Head of caudate nucleus (tissue), 42 donors: ENCODE results near the gene ZNF512.
"Not testable (repeated sequence)": the region's sequence is repeated elsewhere in the genome, so short reads cannot be mapped to it uniquely, and the experiment has no call there.

Experiments
- DNase-seq, 42 donors: peaks; one replicate each; pipeline versions ENCODE4 v3.0.0 to v3.0.0-alpha.2; 2020 to 2021; ENCODE audit warnings: mixed read lengths in 7 of 42
- intact Hi-C: fragments of 100-400 bp; cut with DNase I; formaldehyde crosslinking; loops from one replicate; pipeline ENCODE4 v1.15.0; 2022

ZNF512 gene

DNA sequence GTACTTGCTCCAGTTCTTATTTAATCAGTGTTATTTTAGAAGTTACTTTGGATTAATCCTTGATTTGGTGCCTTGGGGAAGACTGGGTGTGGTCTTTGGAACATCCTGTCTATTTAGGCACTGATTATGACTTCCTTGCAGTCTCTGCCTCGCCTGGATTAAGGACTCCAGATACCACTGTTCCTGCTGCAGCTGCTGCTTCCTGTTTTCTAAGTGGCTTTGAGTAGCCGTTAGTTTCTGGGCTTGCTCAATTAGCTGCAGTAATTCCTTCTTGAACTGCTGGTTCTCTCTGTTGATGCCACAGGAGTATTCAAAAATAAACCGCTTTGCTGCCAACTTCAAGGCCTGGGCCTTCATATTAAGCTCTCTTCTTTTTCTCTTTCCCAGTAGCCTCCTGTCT, 44.1 kb downstream of the ZNF512 start:
- peak in 1 of 42 donors; percentile 4 for DNase-seq
- intact Hi-C loops: loop anchor here (5.0 kb wide), 1 partner anchor 45 kb away; the partner anchor contains the start of gene ZNF512

DNA sequence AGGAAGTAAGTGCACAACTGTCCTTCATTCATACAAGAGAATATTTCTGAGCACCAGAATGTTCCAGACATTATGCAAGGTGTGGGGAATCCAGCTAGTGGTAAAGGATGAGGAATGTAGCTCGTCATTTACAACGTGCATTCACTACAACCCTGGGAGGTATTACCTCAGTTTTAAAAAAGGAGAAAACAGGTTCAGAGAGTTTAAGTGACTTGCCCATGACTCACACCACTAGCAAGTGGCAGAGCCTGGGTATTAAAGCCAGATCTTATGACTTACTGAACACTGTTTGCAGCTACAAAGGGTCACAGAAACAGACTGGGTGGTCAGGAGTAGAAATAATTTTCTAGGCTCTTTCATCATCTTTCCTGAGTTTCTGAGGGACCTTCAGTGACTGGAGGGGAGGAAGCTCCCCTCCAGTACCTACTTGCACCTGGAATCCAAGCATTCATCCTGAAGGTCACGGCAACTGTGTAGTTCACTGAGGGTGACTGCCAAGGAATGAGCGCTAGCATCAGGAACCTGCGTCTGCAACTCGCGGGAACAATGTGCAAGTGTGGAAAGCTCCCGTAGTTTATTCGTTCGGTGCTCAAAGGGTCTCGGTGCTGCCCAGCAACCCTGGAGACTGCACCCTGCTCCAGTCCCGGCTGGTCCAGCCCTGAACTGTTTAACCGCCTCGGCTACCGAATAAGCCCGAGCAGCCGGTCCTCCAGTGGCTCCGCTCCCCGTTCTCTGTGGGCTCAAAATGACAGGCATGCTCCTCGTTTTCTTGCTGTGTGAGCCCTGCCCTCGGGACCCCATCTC, 45.3 kb downstream of the ZNF512 start:
- intact Hi-C loops: loop anchor here (5.0 kb wide), 1 partner anchor 46 kb away; the partner anchor contains the start of gene ZNF512
- DNase-seq: peak in 15 of 42 donors; percentile 4 to 46 (median 17)

DNA sequence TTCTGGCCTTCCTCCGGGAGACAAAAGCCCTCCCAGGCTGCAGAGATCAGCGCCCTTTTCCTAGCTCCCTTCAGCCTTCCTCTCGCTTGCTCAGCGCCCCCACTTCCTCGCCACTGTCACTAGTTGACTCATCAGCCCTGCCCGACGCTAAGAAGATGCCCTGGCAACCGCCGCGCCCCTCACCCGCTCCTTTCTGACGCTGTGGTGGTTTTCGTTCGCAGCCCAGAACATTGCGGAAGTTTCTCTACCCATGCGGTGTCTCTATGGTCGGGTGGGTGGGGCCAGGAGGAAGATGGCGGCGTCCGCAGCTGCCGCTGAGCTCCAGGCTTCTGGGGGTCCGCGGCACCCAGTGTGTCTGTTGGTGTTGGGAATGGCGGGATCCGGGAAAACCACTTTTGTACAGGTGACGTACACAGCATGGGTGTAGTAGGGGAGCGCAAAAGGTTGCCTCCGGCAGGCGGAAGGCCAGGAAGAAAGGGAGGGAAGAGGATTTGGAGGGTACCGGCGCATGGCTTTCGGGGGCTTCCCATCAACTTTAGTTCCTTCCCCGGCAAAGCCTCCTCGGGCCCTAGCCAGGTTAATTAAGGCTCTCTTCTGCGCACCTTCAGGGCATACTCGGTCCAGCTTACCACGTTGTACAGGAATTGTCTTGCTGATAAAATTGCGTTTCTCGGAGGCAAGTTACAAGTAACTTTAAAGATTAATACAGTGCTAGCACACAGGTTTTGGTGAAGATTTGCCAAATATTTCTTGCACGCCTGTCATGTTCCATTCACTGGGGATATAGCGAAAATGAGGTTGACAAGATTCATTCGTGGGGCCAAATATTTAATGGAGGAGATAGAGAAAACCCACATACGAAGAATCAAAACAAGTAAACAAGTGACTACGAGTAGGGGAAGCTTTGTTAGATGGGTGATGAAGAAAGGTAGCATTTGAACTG, 46.2 kb downstream of the ZNF512 start, which contains the start of the genes CCDC121 and GPN1:
CCDC121 (minus strand) TSS at position 246 of the 943 bp plus-strand sequence. CDS start 1,213 bp downstream, outside the sequence.
GPN1 (plus strand) TSS at position 284 of the 943 bp plus-strand sequence; CDS start at position 293, 9 bp downstream.
- intact Hi-C loops: loop anchor here (5.0 kb wide), 1 partner anchor 47 kb away; the partner anchor contains the start of gene ZNF512
- DNase-seq: peak; percentile 86 to 98 (median 94)

DNA sequence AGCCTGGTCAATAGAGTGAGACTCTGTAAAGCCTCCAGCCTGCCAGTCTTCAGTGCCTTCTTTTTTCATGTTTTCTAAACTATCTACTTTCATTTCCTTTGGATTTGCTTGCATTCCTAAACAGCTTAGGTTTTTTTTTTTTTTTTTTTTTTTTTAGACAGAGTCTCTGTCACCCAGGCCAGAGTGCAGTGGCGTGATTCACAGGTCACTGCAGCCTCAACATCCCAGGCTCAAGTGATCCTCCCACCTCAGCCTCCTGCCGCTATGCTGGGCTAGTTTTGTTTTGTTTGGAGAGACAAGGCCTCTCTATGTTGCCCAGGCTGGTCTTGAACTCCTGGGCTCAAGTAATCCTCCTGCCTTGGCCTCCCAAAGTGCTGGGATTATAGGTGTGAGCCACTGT, 47.4 kb downstream of the ZNF512 start:
- DNase-seq, intact Hi-C loops: not testable (repeated sequence)

DNA sequence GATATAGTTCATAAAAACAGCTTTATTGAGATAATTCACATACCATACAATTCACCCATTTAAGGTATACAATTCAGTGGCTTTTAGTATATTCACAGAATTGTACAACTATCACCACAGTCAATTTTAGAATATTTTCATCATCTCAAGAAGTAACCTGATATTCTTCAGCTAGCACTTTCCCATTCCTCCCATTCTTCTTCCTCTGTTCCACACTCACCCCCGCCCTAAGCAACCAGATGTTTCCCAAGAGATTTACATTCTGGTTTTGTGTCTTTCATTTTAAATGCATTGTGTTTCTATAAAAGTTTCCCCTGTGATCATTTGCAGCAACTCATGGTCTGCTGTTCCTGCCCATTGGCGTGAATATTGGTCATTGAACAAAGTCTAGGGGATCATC, 51.4 kb downstream of the ZNF512 start:
- no peak for DNase-seq
- intact Hi-C loops: no loop called here

DNA sequence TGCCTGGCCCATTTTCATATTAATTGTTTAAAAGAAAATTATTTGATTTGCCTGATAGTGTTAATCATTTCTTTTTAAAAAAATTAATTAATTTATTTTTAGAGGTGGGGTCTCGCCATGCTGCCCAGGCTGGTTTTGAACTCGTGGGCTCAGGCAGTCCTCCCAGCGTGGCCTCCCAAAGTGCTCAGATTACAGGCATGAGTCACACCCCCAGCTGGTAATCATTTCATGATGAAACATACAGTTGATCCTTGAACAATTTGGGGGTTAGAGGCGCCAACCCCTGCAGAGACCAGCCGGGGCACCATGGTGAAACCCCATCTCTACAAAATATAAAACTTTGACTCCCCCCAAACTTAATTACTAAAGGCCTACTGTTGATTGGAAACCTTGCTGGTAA, 53.9 kb downstream of the ZNF512 start:
- no peak for DNase-seq
- intact Hi-C loops: no loop called here

DNA sequence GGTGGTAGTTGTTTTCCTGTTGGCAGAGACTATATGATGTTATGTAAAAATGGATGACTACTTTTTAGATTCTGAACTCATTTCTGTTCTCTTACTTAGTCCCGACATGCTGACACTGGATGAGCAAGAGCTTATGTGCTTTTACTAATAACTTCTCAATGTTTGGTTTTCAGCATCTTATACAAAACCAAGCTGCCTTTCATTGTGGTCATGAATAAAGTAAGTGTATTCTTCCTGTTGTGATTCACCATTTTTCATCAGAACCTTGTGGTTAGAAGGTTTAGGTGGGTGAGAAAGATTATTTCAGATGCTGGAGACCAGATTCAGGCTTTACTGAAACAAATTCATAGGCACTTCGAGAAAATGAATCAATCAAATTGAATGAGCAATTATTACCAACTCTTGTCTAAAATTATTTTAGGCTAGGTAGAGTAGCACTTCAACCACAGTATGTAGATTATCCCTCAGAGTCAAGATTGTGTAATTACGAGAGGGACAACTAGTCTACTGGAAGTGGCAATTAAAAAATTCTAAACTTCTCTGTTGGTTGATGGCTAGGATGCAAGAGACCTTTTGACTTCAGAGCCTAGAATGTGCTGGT, 55.3 kb downstream of the ZNF512 start:
- intact Hi-C loops: no loop called here
- no peak for DNase-seq

DNA sequence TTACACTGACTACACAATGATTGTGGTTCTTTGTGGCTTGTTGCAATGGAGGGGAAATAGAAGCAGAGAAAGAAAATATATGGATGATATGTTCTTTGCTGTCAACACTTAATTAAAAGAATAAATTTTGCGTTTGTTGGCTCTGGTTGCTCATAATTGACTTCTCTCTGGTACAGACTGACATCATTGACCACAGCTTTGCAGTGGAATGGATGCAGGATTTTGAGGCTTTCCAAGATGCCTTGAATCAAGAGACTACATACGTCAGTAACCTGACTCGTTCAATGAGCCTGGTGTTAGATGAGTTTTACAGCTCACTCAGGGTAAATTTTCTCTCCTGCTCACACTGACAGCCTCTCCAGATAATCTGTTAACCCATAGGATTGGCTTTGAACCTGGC, 55.9 kb downstream of the ZNF512 start:
- intact Hi-C loops: no loop called here

DNA sequence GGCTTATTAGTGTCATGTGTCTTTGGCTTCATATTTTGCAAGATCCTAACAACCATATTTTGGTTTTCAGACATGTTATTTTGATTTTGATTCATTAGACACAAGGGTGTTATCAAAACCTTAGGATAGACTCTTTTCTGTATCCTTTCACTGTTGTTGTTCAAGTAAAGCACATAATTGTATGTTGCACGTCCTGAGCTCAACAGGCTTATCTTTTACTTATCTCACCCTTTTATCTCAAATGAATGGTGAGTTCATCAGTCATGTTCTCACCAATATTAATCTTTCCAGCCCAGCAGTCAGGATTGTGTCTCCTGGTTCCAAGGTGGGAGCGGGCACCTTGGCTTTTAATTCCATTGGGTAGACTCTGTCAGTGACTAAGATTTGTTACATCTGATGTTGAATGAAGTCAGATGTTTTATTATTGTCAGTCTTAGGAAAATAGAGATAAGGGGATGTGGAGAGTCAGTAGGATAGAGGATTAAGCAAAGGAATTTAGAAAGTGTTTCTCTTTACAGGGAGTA, 57.9 kb downstream of the ZNF512 start:
- DNase-seq: no peak
- intact Hi-C loops: no loop called here

More for the DNA sequence above, 55.9 kb downstream of the ZNF512 start:
- DNase-seq: no peak

DNA sequence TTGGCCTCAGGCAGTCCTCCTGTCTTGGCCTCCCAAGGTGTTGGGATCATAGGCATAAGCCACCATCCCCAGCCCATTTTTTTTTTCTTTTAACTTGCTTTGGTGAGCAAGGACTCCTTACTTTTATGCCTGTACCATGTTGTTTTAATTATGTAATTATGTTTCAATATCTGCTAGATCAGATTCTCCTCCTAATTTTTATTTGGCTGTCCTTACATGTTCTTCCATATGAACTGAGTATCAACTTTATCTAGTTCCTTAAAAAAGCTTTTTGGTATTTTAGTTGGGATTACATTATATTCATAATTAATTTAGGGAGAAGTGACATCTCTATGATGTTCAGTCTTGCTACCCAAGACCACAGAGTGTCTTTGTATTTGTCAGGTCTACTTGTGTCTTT, 62.4 kb downstream of the ZNF512 start:
- intact Hi-C loops: no loop called here
- DNase-seq: no peak

DNA sequence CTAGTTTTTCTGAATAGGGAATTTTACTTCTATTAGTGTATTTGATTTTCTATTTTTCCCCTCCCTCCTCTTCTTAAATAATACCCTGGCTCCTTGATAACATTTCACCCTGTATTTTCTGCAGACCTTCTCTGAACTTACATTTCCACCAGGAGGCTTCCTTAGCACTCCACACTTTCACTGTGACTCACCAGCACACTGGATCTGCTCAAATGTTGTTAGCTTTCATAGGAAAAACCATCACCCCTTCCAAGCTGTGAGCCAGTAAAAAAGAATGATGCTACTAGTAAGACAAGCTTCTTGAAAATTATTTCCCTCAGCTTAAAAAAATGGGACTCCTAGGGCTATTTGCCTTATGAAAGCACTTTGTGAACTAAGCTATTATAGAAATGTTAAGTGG, 64.4 kb downstream of the ZNF512 start:
- no peak for DNase-seq
- intact Hi-C loops: no loop called here

DNA sequence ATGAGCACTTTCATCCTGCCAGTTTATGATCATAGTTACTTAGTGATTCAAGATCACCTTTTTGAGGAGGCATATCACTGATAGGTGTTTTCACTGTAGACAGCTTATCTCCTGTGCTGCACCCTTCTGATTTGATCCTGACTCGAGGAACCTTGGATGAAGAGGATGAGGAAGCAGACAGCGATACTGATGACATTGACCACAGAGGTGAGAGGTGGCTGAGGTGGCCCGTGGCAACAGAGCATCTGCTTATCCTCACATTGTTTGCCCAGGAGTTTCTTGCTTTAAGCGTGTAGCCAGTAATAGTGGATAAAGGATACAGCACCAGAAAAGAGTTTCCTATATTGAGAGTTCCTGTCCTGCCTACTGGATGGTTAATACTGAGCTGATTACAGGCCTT, 64.9 kb downstream of the ZNF512 start:
- intact Hi-C loops: no loop called here
- DNase-seq: no peak

DNA sequence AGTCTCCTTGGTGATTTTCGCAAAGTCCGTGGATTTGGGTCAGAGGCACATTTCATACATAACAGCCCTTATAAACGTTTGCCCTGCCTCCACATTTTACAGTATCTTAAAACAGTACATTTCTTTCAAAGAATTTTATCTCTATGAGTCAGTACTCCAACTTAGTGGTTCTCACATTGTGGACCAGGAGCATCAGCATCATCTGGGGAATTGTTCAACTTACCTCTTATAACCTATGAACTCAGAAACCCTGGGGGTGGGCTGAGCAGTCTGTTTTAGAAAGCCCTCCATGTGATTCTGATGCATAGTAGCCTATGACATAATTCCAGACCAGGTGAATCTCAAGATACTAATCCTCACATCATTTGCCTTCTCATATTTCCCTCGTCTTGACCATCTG, 68.2 kb downstream of the ZNF512 start:
- intact Hi-C loops: no loop called here

DNA sequence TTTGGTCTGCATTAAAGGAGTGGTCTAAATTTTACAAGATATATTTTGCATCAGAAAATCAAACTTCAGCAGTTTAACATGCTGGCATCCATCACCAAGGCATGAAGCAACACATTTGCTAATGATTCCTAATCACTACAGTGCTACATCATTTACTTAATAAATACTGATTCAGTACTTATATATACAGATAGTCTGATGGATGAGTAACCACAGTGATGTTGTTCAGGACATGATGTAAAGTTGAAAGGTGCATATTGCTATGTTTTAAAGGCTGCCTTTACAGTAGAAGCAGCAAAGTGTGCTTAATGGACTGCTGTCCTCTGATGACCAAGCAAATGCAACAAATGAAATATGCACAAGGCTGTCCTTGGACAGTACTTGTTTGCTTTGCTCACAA, 69.5 kb downstream of the ZNF512 start:
- intact Hi-C loops: no loop called here
- DNase-seq: no peak

More for the DNA sequence above, 68.2 kb downstream of the ZNF512 start:
- no peak for DNase-seq

DNA sequence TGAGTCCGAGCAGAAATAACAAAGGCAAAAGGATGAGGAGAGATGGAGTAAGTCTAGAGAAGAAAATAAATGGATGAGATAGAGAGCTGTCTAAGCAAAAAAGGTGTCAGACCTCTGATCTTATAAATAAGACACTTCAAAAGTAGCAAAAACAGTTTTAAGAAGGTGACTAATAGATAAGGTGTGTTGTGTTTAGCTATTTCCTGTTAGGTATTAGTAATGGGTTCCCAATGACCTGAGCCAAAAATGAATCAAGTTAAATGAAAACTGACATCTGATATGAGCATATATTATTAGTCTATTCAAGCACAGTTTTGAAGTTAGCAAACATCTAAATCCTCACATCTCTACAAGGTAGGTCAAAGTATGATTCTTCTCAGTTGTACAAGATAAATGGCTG, 69.9 kb downstream of the ZNF512 start:
- no peak for DNase-seq
- intact Hi-C loops: no loop called here

DNA sequence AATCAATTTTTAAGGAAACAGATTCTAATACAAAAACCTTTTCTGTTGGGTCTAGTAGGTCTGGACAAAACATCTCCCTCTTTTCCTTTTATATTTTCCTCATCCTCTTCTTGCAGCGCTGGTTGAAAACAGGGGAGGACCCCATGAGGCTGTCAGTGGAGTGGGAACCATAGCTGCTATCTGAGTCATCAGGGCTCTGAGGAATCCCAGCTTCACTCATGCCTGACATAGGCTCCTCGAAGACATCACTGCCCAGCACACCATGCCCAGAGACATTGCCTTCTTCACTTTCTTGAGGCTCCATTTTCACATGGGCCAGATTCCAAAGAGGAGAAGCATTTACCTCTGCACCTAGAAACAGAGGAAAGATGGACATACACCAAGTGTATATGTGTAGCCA, 70.6 kb downstream of the ZNF512 start:
- no peak for DNase-seq
- intact Hi-C loops: no loop called here

DNA sequence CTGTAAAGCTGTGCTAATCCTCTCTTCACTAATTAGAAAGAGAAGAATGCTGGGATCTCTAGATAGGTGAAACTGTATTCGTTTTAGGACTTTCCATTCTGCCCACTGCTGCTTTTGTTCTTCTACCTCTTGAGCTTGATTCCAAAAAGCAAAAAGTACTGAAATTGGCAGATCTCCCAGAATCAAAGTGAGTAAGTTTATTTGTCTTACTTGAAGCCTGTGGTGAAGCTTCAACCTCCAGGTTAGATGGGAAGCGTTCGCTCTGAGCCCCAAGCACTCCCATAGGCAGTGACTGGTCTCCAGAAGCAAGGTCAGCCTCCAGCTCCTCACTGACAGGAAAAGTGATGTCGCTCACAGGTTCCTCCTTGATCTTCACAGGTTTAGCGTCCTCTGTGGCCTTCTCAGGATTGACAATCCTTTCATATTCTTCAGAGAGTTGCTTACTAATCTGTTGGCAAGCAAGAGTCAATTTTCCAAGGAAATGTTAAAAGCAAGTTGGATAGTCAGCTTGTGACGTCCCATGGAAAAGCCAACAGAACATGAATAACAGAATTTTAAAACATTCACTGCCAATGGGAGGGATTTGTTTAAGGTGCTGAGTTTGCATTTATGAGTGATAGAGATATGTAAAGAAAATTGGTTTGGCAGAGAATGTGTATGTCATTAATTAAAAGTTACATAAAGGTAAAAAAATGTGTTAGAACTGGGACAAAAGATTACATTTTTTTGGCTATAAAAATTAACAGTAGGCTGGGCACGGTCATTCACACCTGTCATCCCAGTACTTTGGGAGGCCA, 72.5 kb downstream of the ZNF512 start:
- DNase-seq: no peak
- intact Hi-C loops: no loop called here

DNA sequence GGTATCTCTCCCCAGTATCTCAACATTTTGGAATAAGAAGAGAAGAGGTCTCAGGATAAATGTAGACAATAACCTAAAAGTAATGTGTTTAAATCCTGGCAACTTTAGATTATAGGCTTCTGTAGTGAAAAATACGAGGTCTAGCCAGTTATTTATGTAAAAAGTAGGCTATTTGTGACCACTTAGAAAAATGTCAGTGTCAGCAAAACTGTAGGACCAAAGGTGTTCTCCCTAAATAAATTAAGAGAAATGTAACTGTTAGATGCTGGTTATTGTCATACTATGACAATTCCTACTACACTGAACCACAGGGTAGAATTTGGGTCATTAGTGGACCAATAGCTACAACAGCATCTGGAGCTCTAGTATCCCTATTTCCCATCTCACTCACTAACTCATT, 78.5 kb downstream of the ZNF512 start:
- no peak for DNase-seq
- intact Hi-C loops: no loop called here
